Brain microvascular endothelial cell (primary cell): ENCODE measurements around the gene ABCB6.

ENCODE experiments used
- DNase-seq: peaks from one replicate; pipeline ENCODE4 v3.0.0-alpha.2; 2020
- H3K27ac ChIP-seq: fragments of 250-450 bp; sonication (Bioruptor Pico); 2 replicates; pipeline ENCODE4 v1.5.1; 2020; ENCODE audit warnings: mild to moderate bottlenecking, moderate library complexity
- H3K27me3 ChIP-seq: fragments of 250-450 bp; sonication (Bioruptor Pico); replicated peaks from 2 replicates; pipeline ENCODE4 v1.5.1; 2020; ENCODE audit warnings: mild to moderate bottlenecking
- H3K36me3 ChIP-seq: fragments of 250-450 bp; sonication (Bioruptor Pico); replicated peaks from 2 replicates; pipeline ENCODE4 v1.5.1; 2020; ENCODE audit warnings: mild to moderate bottlenecking
- H3K4me3 ChIP-seq: 2 replicates; pipeline ENCODE4 v1.5.1; 2011; ENCODE audit warnings: low read depth, mild to moderate bottlenecking, control low read depth, low read length, moderate library complexity
- in situ Hi-C: cut with HindIII; loops from 2 replicates; pipeline ENCODE4 v1.10.0; 2017; ENCODE audit warnings: low sequenced_read_pairs, low pct_ligation_motif_present
- TF ChIP-seq, protein P1 (sequence below): IDR thresholded peaks from 2 replicates; pipeline ENCODE4 v1.5.1; 2011; ENCODE audit warnings: low read depth, mild to moderate bottlenecking, moderate library complexity, low read length, control low read depth, inconsistent platforms; ENCODE audit errors: missing control alignments

ABCB6 gene

DNA sequence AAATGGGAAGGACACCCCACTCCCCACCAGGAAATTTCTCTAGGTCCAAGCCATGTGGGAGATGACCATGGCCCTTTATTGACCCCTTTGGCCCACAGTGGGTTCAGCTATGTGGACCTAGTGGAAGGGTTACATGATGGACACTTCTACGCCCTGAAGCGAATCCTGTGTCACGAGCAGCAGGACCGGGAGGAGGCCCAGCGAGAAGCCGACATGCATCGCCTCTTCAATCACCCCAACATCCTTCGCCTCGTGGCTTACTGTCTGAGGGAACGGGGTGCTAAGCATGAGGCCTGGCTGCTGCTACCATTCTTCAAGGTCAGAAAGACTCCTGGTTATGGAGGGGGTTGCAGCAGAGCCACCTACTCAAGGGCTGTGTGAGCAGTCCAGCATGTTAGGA is 27.8 kb upstream of the ABCB6 start:
- in situ Hi-C loops: no loop called here
- H3K36me3 ChIP-seq: peaks cover 5% of the 10 kb centered on the region
- H3K27ac ChIP-seq: no peak overlapping the region
- no peaks in the 10 kb centered on the region for H3K27me3 ChIP-seq
- TF ChIP-seq, protein P1, sequence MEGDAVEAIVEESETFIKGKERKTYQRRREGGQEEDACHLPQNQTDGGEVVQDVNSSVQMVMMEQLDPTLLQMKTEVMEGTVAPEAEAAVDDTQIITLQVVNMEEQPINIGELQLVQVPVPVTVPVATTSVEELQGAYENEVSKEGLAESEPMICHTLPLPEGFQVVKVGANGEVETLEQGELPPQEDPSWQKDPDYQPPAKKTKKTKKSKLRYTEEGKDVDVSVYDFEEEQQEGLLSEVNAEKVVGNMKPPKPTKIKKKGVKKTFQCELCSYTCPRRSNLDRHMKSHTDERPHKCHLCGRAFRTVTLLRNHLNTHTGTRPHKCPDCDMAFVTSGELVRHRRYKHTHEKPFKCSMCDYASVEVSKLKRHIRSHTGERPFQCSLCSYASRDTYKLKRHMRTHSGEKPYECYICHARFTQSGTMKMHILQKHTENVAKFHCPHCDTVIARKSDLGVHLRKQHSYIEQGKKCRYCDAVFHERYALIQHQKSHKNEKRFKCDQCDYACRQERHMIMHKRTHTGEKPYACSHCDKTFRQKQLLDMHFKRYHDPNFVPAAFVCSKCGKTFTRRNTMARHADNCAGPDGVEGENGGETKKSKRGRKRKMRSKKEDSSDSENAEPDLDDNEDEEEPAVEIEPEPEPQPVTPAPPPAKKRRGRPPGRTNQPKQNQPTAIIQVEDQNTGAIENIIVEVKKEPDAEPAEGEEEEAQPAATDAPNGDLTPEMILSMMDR: no peak
- H3K4me3 ChIP-seq: no peak overlapping the region
- no peak for DNase-seq

DNA sequence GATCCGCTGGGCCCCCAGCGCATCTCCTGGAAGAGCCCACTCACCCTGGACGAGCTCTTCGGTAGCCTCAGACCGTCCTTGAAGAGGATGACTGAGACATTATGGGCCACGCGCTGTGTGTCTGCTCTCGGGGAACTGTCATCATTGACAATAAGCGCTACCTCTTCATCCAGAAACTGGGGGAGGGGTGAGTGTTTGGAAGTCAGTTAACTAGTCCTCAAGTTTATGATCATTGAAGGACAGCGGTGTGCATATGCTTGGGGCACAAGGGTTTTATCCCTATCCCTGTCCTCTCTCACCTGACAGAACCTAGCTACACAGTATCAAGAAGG is 27.1 kb upstream of the ABCB6 start:
- Histone ChIP-seq H3K27ac (peak overlapping the region; percentile 88), H3K27me3 (no peaks in the 10 kb centered on the region), H3K36me3 (peaks cover 5% of the 10 kb centered on the region), H3K4me3 (peak overlapping the region; percentile 98)
- in situ Hi-C loops: no loop called here
- TF ChIP-seq, protein P1: no peak
- no peak for DNase-seq

DNA sequence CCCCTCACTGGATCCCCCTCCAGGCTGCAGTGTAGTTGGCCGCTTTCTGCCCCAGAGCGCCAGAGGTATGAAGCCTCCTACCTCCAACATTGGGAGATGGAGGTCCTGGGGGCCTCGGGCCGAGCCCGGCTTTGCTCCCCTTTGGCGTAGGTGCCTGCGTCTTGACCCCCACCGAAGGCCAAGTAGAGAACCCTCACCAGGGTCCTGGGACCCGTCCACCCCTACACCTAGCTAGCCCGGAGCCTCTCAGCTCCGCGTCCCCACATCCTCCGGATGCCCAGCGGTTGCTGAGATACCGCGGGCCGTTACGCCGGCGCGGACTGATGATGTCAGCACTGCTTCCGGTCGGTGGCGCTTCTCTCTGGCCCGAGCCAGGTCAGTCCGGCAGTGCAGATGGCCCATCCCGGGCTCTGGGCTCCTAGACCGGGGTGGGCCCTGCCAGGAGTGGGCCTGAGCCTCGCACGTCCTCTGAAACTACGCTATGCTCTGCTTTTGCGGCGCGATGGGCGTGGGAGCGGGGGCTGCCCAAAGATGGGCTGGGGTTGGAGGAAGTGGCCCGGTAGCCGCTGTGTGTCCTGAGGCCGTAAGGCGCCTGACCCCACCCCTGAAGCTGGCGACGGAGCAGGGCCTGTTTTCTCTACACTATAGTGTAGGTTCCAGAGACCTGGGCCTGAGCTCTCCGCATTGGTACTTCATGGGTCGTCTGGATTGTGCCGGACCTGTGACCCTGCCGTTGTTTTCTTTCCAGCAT is 26.6 kb upstream of the ABCB6 start, which contains the start of the genes GLB1L and STK16:
GLB1L (minus strand) TSS at position 297 of the 751 bp plus-strand sequence. CDS start 1,871 bp downstream, outside the sequence.
STK16 (plus strand) TSS at position 332 of the 751 bp plus-strand sequence. CDS start 521 bp downstream, outside the sequence.
- TF ChIP-seq, protein P1: no peak
- DNase-seq: peak; percentile 94
- Histone ChIP-seq H3K27ac (peak within 1 kb of the TSS; percentile 88), H3K27me3 (no peaks in the 10 kb centered on the region), H3K4me3 (peak within 1 kb of the TSS; percentile 98), H3K36me3 (peaks cover 5% of the 10 kb centered on the region)
- in situ Hi-C loops: no loop called here

DNA sequence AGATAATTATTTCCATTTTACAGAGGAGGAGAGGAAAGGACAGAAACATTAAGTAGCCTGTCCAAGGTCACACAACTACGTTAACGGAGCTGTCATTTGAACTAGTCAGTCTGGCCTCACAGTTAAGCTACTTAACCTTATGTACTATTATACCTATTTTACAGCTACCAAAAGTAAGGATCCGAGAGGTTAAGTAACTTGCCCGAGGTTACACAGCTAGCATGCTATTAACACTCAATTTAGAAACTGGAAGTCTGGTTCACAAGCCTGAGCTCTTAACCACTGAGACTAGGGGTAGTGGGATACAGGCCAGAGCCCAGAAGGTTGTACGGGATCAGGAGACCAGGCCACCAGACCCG is 26.0 kb upstream of the ABCB6 start:
- TF ChIP-seq, protein P1: no peak
- H3K27me3 ChIP-seq: no peaks in the 10 kb centered on the region
- H3K27ac ChIP-seq: peak overlapping the region; percentile 88
- peak overlapping the region; percentile 98 for H3K4me3 ChIP-seq
- no peak for DNase-seq
- in situ Hi-C loops: no loop called here
- H3K36me3 ChIP-seq: peaks cover 5% of the 10 kb centered on the region

DNA sequence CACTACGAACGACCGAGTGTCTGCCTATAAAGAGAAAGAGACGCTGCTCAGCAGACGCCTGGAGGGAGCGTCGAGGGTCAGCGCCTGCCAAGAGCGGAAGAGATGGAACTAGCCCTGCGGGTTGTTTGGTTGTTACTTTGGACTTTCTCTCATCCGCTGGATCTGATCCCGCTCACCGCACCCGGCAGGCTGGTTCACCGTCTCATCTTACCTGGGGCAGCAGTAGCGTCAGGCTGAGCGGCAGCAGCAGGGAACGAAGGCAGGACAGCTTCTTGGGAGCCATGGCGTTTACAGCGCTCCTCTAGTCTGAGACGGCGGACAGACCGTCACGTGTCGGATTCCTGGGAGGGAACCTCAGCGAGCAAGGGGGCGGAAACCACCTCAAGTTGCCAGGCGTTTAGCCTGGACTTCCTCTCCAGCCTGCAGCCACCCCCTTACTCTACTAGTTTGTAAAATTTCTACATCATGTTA is 24.6 kb upstream of the ABCB6 start:
- H3K4me3 ChIP-seq: peak overlapping the region; percentile 27

More for the DNA sequence above, 24.6 kb upstream of the ABCB6 start:
- Histone ChIP-seq H3K27me3 (no peaks in the 10 kb centered on the region), H3K36me3 (peaks cover 4% of the 10 kb centered on the region), H3K27ac (no peak overlapping the region)
- no peak for DNase-seq
- TF ChIP-seq, protein P1: no peak
- in situ Hi-C loops: no loop called here
